GM19467 (cell line): ENCODE data around the gene NR6A1.
"Not testable (repeated sequence)": the region's sequence is repeated elsewhere in the genome, so short reads cannot be mapped to it uniquely, and the experiment has no call there.

Experiments
- ATAC-seq: cut with Tn5 transposase; IDR thresholded peaks from one replicate; pipeline ENCODE4 v1.9.1; 2021; ENCODE audit warnings: mild to moderate bottlenecking, moderate library complexity; ENCODE audit not compliant: unreplicated experiment

Gene NR6A1

GRCh38 chr9:124778575-124779367 lies 7.7 kb upstream of the NR6A1 start:
- ATAC-seq, result no peak

GRCh38 chr9:124776954-124777648 lies 6.0 kb upstream of the NR6A1 start, which contains the start of gene OLFML2A:
OLFML2A (plus strand) TSS chr9:124777133; CDS start chr9:124777271, 138 bp downstream.
- no peak for ATAC-seq

- ATAC-seq, result no peak
These were observed 5.5 kb upstream of the NR6A1 start for GRCh38 chr9:124776618-124776953.

GRCh38 chr9:124774129-124774978 lies 3.2 kb upstream of the NR6A1 start:
- ATAC-seq, result no peak

GRCh38 chr9:124773473-124774128 lies 2.5 kb upstream of the NR6A1 start:
- ATAC-seq, result no peak

- ATAC-seq, result not testable (repeated sequence)
These were observed 1.8 kb upstream of the NR6A1 start for GRCh38 chr9:124772877-124773276.

- ATAC-seq, result no peak
These were observed 962 bp upstream of the NR6A1 start for GRCh38 chr9:124771867-124772679.

- no peak for ATAC-seq
These were observed 621 bp downstream of the NR6A1 start for GRCh38 chr9:124770359-124771020.

GRCh38 chr9:124769549-124770358 lies 1.4 kb downstream of the NR6A1 start:
- ATAC-seq, result no peak

- no peak for ATAC-seq
These were observed 2.2 kb downstream of the NR6A1 start for GRCh38 chr9:124768750-124769548.

- ATAC-seq, result no peak
These were observed 2.8 kb downstream of the NR6A1 start for GRCh38 chr9:124768334-124768733.

- no peak for ATAC-seq
These were observed 3.3 kb downstream of the NR6A1 start for GRCh38 chr9:124767821-124768220.

- no peak for ATAC-seq
These were observed 4.1 kb downstream of the NR6A1 start for GRCh38 chr9:124766815-124767554.

- no peak for ATAC-seq
These were observed 4.8 kb downstream of the NR6A1 start for GRCh38 chr9:124766326-124766725.

GRCh38 chr9:124765439-124765835 lies 5.7 kb downstream of the NR6A1 start:
- ATAC-seq, result no peak

- ATAC-seq, result no peak
These were observed 6.2 kb downstream of the NR6A1 start for GRCh38 chr9:124764774-124765438.

GRCh38 chr9:124762633-124763032 lies 8.5 kb downstream of the NR6A1 start:
- ATAC-seq, result no peak
